Liver (tissue), 9 donors: Measurements from ENCODE around the gene NIPAL3. TPM values are rescaled to one million over a fixed set of nuclear protein-coding genes. Genes with fewer than 3 reads are reported as not detected.

Experiments
- DNase-seq: peaks from one replicate; pipeline ENCODE4 v3.0.0-alpha.2; 2017; ENCODE audit warnings: low spot score
- H3K27ac ChIP-seq, 2 donors: one replicate each; pipeline ENCODE4 v1.7.0; 2013; ENCODE audit warnings: inconsistent platforms in 2 of 2, low read length in 2 of 2, control low read depth in 1 of 2, low read depth in 1 of 2, mild to moderate bottlenecking in 1 of 2
- H3K27me3 ChIP-seq, 4 donors: one replicate each; pipeline versions ENCODE4 v1.6.1 to v1.7.0; 2013; ENCODE audit warnings: low read length in 3 of 4, inconsistent platforms in 1 of 4, mild to moderate bottlenecking in 1 of 4, moderate library complexity in 1 of 4; ENCODE audit not compliant: control insufficient read depth in 4 of 4, insufficient read depth in 4 of 4
- H3K36me3 ChIP-seq, 4 donors: one replicate each; pipeline versions ENCODE4 v1.6.1 to v1.7.0; 2013; ENCODE audit warnings: low read length in 3 of 4, mild to moderate bottlenecking in 3 of 4, low read depth in 1 of 4, moderate library complexity in 1 of 4; ENCODE audit not compliant: control insufficient read depth in 4 of 4, insufficient read depth in 3 of 4
- H3K4me1 ChIP-seq, 4 donors: one replicate each; pipeline versions ENCODE4 v1.6.1 to v1.7.0; 2013; ENCODE audit warnings: low read length in 3 of 4, mild to moderate bottlenecking in 3 of 4, moderate library complexity in 1 of 4; ENCODE audit not compliant: control insufficient read depth in 4 of 4, insufficient read depth in 4 of 4
- H3K4me3 ChIP-seq, 3 donors: one replicate each; pipeline versions ENCODE4 v1.6.1 to v1.7.0; 2013; ENCODE audit warnings: low read length in 3 of 3, control low read depth in 1 of 3, low read depth in 1 of 3, mild to moderate bottlenecking in 1 of 3
- H3K9ac ChIP-seq, 2 donors: one replicate each; pipeline ENCODE4 v1.7.0; 2013; ENCODE audit warnings: low read length in 2 of 2, mild to moderate bottlenecking in 2 of 2, moderate library complexity in 2 of 2, control low read depth in 1 of 2, low read depth in 1 of 2
- H3K9me3 ChIP-seq, 4 donors: one replicate each; pipeline versions ENCODE4 v1.6.1 to v1.7.0; 2013; ENCODE audit warnings: low read length in 3 of 4; ENCODE audit not compliant: control insufficient read depth in 4 of 4
- ATF3 ChIP-seq: IDR thresholded peaks from 2 replicates; pipeline ENCODE4 v1.6.1; 2016; ENCODE audit warnings: antibody characterized with exemption
- CTCF ChIP-seq: fragments of 150-350 bp; IDR thresholded peaks from 2 replicates; pipeline ENCODE4 v1.5.1; 2017; ENCODE audit warnings: improper control_type of control experiment, low read depth, low read length; ENCODE audit not compliant: missing input control
- EGR1 ChIP-seq, 2 donors: IDR thresholded peaks; 2 replicates each; pipeline ENCODE4 v1.6.1; 2016 to 2018; ENCODE audit warnings: antibody characterized with exemption in 2 of 2, low read depth in 2 of 2
- FOXA2 ChIP-seq: IDR thresholded peaks from 2 replicates; pipeline ENCODE4 v1.6.1; 2016; ENCODE audit warnings: antibody characterized with exemption
- HNF4A ChIP-seq, 2 donors: conservative IDR thresholded peaks; 2 replicates each; pipeline ENCODE4 v1.6.1; 2016; ENCODE audit warnings: antibody characterized with exemption in 2 of 2, mild to moderate bottlenecking in 2 of 2
- HNF4G ChIP-seq: IDR thresholded peaks from 2 replicates; pipeline ENCODE4 v1.6.1; 2016; ENCODE audit warnings: antibody characterized with exemption
- JUND ChIP-seq, 2 donors: IDR thresholded peaks; 2 replicates each; pipeline ENCODE4 v1.6.1; 2016; ENCODE audit warnings: antibody characterized with exemption in 2 of 2
- NR2F2 ChIP-seq: IDR thresholded peaks from 2 replicates; pipeline ENCODE4 v1.6.1; 2016; ENCODE audit warnings: antibody characterized with exemption
- RAD21 ChIP-seq, 2 donors: IDR thresholded peaks; 2 replicates each; pipeline ENCODE4 v1.6.1; 2016; ENCODE audit warnings: antibody characterized with exemption in 2 of 2, mild to moderate bottlenecking in 2 of 2
- REST ChIP-seq: IDR thresholded peaks from 2 replicates; pipeline ENCODE4 v1.6.1; 2016; ENCODE audit warnings: antibody characterized with exemption, mild to moderate bottlenecking
- RXRA ChIP-seq, 2 donors: IDR thresholded peaks; 2 replicates each; pipeline ENCODE4 v1.6.1; 2017 to 2018; ENCODE audit warnings: antibody characterized with exemption in 2 of 2, mild to moderate bottlenecking in 1 of 2
- SP1 ChIP-seq: IDR thresholded peaks from 2 replicates; pipeline ENCODE4 v1.6.1; 2018; ENCODE audit warnings: antibody characterized with exemption, mild to moderate bottlenecking
- TAF1 ChIP-seq: conservative IDR thresholded peaks from 2 replicates; pipeline ENCODE4 v1.6.1; 2016; ENCODE audit warnings: antibody characterized with exemption, mild to moderate bottlenecking
- YY1 ChIP-seq: IDR thresholded peaks from 2 replicates; pipeline ENCODE4 v1.6.1; 2016; ENCODE audit warnings: antibody characterized with exemption, mild to moderate bottlenecking
- WGBS: extraction: QIAGEN DNeasy Blood & Tissue Kit; methylation state at CpG from one replicate; pipeline ENCODE4 v1.1.7; 2013; 5-methylcytosine and 5-hydroxymethylcytosine counted together
- polyA plus RNA-seq, 2 donors: library from polyadenylated mRNA; stranded (reverse) in 1 of 2; unstranded in 1 of 2; fragments of 200-250 nt in 1 of 2; fragments of >200 nt in 1 of 2; fragmentation: Nextera tagmentation in 1 of 2; extraction: Ambion mirVana in 1 of 2; gene quantifications; one replicate each; pipeline versions ENCODE4 v1.2.1 to v1.2.3, GENCODE V29; 2013 to 2015
- total RNA-seq, 2 donors: library from RNA; depleted of rRNA; stranded (reverse); fragments of >200 nt; gene quantifications; one replicate each; pipeline ENCODE4 v1.2.3, GENCODE V29; 2014
- TF ChIP-seq, protein P1 (sequence below): IDR thresholded peaks from 2 replicates; pipeline ENCODE4 v1.6.1; 2016; ENCODE audit warnings: antibody characterized with exemption
- donor health status: healthy.
- donor health status: healthy.
- donor health status: healthy.
- donor health status: healthy.
- donor health status: healthy.

Gene NIPAL3
- total and polyA plus RNA-seq, 4 donors = 3.0 to 12.0 (median 6.0) TPM

DNA sequence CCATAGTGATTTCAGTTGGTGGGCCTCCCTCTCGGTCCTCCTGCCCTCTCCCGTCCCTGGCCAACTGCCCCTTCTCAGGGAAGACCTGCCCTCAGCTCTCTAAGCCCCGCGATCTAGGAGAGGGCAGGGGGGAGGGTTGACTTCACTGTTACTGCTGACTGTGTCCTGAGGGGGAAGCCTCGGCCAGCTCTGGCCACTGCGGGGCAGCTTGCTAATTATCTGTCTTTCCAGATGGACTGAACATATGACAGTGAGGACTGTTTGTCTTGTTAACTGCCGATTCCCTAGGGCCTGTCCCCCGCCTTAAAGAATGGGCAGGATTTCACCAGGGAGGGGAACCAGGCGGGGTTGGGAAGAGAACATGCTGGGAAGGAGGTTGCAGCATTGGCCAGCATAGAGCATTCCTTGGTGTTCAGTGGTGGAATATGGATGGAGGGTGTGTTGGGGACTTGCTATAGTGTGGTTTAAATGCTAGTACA lies 22.9 kb downstream of the NIPAL3 start:
- Histone ChIP-seq H3K36me3 (peaks cover 0 to 5% (median 0%) of the 10 kb centered on the region in 4 donors), H3K9ac (no peak overlapping the region), H3K9me3 (no peaks in the 10 kb centered on the region), H3K27ac (no peak overlapping the region), H3K4me3 (no peak overlapping the region), H3K4me1 (no peaks in the 10 kb centered on the region), H3K27me3 (no peaks in the 10 kb centered on the region)
- WGBS = 77% methylated on average over 9 of the region's 9 CpGs
- TF ChIP-seq, protein P1, sequence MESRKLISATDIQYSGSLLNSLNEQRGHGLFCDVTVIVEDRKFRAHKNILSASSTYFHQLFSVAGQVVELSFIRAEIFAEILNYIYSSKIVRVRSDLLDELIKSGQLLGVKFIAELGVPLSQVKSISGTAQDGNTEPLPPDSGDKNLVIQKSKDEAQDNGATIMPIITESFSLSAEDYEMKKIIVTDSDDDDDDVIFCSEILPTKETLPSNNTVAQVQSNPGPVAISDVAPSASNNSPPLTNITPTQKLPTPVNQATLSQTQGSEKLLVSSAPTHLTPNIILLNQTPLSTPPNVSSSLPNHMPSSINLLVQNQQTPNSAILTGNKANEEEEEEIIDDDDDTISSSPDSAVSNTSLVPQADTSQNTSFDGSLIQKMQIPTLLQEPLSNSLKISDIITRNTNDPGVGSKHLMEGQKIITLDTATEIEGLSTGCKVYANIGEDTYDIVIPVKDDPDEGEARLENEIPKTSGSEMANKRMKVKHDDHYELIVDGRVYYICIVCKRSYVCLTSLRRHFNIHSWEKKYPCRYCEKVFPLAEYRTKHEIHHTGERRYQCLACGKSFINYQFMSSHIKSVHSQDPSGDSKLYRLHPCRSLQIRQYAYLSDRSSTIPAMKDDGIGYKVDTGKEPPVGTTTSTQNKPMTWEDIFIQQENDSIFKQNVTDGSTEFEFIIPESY = no peak
- TF ChIP-seq YY1 (no peak), TAF1 (no peak), HNF4G (no peak), EGR1 (IDR thresholded peaks at IDR 0.05; ENCODE audit: low read depth in 2 of 2) (no peak), RXRA (IDR thresholded peaks at IDR 0.05) (no peak), CTCF (no peak), SP1 (no peak), HNF4A (conservative IDR thresholded peaks at IDR 0.05) (no peak), ATF3 (no peak), REST (no peak), NR2F2 (no peak), FOXA2 (no peak), JUND (IDR thresholded peaks at IDR 0.05) (no peak), RAD21 (IDR thresholded peaks at IDR 0.05) (no peak)
- DNase-seq = no peak

DNA sequence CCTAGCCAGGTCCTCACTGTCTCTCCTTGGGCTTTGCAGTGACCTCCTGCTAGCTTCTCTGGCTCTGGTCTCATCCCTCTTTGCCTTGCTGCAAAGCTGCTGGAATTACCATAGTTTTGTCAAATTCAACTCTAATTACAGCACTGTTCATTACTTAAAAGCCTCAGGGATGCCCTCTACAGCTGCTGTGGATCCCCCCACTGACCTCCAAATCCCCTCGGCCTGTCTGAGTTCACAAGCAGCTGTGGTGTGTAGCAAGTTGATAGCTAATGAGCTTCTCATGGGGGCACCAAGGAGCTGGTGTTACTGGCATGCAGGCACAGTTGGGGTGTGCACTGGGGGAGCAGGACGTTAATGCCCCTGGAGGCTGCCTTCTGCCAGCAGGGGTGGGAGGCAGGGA lies 24.8 kb downstream of the NIPAL3 start:
- H3K9ac ChIP-seq = no peak overlapping the region
- H3K27me3 ChIP-seq = no peaks in the 10 kb centered on the region
- 98% methylated on average over 2 of the region's 2 CpGs for WGBS
- H3K27ac ChIP-seq = no peak overlapping the region
- TF ChIP-seq YY1 (no peak), HNF4G (no peak)
- H3K36me3 ChIP-seq = peaks cover 0 to 5% (median 2%) of the 10 kb centered on the region in 4 donors
- no peaks in the 10 kb centered on the region for H3K9me3 ChIP-seq
- no peak overlapping the region for H3K4me3 ChIP-seq
- DNase-seq = no peak
- no peaks in the 10 kb centered on the region for H3K4me1 ChIP-seq
